Measurements from ENCODE around the gene SKA1. TPM values are rescaled to one million over a fixed set of nuclear protein-coding genes. Genes with fewer than 3 reads are reported as not detected.

Gene SKA1
- total RNA-seq, 1 donor from 2014 or later: 23.9 TPM

DNA sequence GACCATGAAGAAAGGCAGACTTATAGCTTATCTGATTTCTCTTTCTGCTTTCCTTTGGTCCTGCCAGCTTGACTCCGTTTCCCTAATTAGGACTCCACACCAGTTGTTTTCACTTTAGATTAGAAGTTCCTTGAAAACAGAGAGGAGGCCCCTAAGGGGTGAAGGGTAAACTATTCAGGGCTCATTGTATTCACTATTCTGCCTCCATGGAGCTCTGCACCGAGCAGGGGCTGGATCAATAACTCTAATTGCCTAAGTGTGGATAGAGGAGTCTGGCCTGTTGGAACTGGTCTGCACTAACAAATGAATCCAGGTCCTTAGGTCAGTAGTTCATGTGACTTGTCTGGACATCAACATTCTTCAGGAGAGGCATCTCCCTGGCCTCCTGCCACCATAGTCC is 36.1 kb upstream of the SKA1 start:
- TF ChIP-seq, protein P1, sequence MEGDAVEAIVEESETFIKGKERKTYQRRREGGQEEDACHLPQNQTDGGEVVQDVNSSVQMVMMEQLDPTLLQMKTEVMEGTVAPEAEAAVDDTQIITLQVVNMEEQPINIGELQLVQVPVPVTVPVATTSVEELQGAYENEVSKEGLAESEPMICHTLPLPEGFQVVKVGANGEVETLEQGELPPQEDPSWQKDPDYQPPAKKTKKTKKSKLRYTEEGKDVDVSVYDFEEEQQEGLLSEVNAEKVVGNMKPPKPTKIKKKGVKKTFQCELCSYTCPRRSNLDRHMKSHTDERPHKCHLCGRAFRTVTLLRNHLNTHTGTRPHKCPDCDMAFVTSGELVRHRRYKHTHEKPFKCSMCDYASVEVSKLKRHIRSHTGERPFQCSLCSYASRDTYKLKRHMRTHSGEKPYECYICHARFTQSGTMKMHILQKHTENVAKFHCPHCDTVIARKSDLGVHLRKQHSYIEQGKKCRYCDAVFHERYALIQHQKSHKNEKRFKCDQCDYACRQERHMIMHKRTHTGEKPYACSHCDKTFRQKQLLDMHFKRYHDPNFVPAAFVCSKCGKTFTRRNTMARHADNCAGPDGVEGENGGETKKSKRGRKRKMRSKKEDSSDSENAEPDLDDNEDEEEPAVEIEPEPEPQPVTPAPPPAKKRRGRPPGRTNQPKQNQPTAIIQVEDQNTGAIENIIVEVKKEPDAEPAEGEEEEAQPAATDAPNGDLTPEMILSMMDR (conservative IDR thresholded peaks at IDR 0.05; ENCODE audit: low read depth, low read length): no peak
- DNase-seq (ENCODE audit: low read depth): no peak
- no peak overlapping the region for H3K4me3 ChIP-seq (ENCODE audit: low read depth, low read length)

DNA sequence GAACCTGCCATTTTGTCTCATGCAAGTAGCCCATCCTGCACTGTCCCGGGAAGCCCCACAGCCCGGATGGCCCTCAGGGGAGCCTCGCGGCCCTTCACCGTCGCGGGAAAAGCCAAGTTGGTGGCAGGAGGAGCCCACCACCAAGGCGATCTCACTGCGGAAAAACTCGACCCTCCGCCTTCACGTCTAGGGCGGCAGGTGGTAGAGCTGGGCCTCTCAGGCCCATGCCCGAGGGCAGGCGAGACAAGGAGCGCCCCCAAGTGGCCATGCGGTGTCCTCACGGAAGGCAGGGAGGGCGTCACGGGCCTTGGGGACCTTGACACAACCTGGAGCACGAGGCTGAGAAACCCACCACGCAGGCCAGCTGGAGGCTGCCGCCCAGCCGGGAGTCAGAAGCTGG is 34.8 kb upstream of the SKA1 start:
- H3K4me3 ChIP-seq (ENCODE audit: low read depth, low read length): no peak overlapping the region
- no peak for DNase-seq (ENCODE audit: low read depth)
- TF ChIP-seq, protein P1 (conservative IDR thresholded peaks at IDR 0.05; ENCODE audit: low read depth, low read length): peak; percentile 15

DNA sequence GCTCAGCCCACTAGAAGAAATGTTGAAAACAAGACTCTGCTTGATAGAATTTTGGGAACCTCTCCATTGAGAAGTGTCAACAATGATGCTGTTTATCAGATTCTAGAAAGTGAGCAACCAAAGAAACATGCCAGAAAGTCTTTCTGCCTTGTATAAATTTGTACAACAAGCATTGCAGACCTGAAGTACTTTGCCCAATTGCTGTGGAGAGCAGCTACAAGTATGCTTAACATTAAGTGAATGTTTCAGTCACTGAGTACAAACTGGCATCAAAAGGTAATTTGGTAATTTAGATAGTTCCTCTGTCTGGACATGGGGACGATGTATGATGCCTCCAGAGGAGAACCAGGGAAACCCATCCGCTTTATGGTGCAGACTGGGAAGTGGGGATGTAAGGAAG is 33.4 kb upstream of the SKA1 start:
- TF ChIP-seq, protein P1 (conservative IDR thresholded peaks at IDR 0.05; ENCODE audit: low read depth, low read length): no peak
- DNase-seq (ENCODE audit: low read depth): no peak

DNA sequence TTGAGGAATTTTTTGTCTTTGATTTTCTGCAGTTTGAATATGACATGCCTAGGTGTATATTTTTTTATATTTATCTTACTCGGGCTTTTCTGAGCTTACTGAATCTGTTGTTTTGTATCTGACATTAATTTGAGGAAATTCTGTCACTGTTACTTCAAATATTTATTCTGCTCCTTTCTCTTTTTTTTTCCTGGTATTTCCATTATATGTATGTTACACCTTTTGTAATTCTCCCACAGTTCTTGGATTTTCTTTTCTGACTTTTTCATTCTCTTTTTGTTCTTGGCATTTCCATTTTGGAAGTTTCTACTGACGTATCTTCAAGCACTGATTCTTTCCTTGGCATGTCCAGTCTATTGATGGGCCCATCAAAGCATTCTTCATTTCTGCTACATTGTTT is 24.1 kb upstream of the SKA1 start:
- TF ChIP-seq, protein P1 (conservative IDR thresholded peaks at IDR 0.05; ENCODE audit: low read depth, low read length): no peak
- H3K4me3 ChIP-seq (ENCODE audit: low read depth, low read length): no peak overlapping the region
- no peak for DNase-seq (ENCODE audit: low read depth)

More for the DNA sequence above, 33.4 kb upstream of the SKA1 start:
- no peak overlapping the region for H3K4me3 ChIP-seq (ENCODE audit: low read depth, low read length)

DNA sequence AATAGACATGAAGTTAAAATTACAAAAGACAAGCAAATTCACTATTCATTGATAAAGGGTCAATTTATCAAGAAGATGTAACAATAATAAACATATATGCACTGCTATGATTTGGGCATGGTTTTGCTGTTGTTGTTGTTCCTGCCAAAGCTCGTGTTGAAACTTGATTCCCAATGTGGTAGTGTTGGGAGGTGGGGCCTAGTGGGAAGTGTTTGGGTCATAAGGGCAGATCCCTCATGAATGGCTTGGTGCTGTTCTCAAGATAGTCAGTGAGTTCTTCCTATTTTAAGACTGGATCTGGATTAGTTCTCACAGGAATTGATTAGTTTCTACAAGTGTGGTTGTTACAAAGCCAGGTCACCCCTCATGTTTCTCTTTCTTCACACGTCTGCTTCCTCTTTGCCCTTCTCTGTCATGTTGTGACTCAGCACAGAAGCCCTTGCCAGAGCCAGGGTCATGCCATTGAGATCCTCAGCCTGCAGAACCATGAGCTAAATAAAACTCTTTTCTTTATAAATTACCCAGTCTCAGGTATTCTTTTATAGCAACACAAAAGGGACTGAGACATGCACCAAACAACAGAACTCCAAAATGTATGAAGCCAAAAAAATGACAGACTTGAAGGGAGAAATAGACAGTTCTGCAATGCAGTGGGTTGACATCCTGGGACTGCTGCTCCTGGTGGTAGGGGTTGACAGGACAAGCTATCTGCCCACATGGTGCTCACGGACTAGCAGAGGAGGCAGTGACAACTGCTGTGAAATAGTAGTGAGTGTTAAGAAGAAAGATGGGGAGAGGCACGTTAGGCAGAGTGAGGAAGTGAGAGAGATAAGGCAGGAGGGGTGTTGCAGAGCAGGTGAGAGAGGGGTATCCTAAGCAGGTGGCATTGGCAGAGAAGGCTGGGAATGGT is 18.6 kb upstream of the SKA1 start:
- TF ChIP-seq, protein P1 (conservative IDR thresholded peaks at IDR 0.05; ENCODE audit: low read depth, low read length): no peak
- no peak for DNase-seq (ENCODE audit: low read depth)
- no peak overlapping the region for H3K4me3 ChIP-seq (ENCODE audit: low read depth, low read length)

DNA sequence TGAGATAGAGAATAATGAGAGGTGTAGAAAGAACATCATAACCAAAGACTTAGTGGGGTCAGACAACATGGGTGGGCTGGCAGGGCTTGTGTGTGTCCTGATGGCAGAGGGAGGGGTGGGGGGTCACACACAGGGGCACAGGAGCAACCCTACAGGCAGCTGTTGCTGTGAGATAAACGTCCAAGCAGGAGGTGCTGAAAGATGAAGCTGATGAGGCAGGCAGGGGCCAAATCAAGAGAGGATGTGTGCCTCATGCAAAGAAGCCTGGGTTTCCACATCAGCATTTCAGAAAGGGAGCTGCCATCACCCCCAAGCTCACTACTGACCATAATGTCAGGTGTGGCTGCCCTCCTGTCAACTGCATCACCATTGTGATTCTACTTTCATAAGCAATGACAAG is 16.0 kb upstream of the SKA1 start:
- H3K4me3 ChIP-seq (ENCODE audit: low read depth, low read length): no peak overlapping the region
- no peak for DNase-seq (ENCODE audit: low read depth)
- TF ChIP-seq, protein P1 (conservative IDR thresholded peaks at IDR 0.05; ENCODE audit: low read depth, low read length): no peak

DNA sequence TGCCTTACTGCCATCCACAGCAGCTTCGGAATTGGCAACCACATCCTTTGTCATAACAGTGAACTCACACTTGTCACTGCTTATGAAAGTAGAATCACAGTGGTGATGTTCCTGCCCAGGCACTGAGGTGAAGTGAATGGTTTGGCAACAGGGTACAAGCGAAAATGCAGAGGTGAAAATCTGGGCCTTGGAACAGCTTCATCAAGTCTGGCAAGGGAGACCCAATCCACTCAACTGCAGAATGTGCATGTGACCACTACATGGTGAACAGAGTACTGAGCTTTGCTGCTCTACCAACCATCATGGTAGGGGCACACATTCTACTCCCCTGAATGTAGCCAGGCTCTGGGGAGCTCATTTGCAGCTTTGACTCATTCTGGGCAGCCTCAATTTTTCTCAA is 15.0 kb upstream of the SKA1 start:
- no peak for DNase-seq (ENCODE audit: low read depth)
- H3K4me3 ChIP-seq (ENCODE audit: low read depth, low read length): no peak overlapping the region
- TF ChIP-seq, protein P1 (conservative IDR thresholded peaks at IDR 0.05; ENCODE audit: low read depth, low read length): no peak

All from epithelial cell of proximal tubule (primary cell).